NCI-H2227 (cell line): ENCODE results near the gene PTPN1.
"Not testable (repeated sequence)": the region's sequence is repeated elsewhere in the genome, so short reads cannot be mapped to it uniquely, and the experiment has no call there.

Source experiments
- DNase-seq: peaks from one replicate; lab custom pipeline; 2025; ENCODE audit not compliant: unreplicated experiment; lab: John Stamatoyannopoulos, UW

The PTPN1 gene

DNA sequence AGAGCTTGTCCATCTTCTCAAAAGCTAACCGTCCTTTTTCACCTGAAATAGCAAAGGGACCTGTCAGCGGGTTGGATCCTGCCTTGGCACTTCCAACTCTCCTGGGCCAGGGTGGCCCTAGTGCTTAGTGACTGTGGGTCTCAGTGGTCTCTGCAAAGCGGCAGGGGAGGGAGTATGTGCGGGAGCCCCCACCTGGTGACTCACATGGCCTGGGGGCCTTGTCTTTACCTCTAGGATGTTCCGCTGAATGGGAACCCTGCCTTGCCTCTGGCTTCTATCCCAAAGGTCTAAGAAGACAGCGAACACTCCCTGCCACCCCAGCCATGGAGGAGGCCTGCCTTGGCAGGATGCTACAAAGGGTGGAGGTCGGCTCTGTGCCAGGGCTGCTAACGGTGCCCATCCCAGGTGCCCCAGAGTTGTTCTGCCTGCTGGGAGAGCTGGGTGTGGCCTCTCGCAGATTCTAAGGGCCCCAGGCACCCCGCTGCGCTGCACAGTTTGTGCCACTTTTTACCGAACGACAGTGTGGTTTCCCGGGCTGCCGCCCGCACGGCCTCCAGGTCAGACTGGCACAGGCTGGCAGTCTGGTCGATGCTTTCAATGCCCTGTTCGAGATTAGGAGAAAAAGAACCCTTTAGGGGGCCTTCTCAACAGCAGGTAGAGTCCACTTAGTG, 77.2 kb downstream of the PTPN1 start:
- no peak for DNase-seq

- DNase-seq = peak; percentile 67
Observed at GRCh38 chr20:50588034-50588736, 78.0 kb downstream of the PTPN1 start.

GRCh38 chr20:50589548-50590347, 79.6 kb downstream of the PTPN1 start:
- DNase-seq = no peak

- no peak for DNase-seq
Observed at GRCh38 chr20:50590348-50590664, 80.1 kb downstream of the PTPN1 start.

DNA sequence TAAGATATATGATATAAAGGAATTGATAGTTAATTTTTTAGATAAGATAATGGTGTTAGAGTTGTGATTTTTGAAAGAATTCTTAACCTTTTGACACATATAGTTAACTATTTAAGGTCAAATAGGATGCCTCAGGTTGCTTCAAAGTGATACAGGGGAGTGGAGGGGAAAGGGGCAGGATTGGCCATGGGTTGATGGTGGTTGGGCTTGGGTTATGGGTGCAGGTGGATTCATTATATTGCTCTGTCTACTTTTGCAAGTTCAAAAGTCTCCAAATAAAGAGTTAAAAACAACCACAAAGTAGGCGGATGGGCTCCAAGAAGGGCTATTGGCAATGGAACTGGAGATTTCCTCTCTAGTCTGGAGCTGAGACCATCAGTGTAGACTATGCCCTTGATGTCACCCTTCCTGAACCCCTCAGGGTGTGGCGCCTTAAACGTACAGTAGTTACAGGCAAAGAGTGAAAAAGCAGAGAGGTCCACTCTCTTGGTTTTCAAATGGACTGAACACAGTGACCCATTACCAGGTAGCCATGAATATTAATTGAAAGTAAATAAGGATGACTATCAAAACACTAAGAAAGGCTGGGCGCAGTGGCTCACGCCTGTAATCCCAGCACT, 81.2 kb downstream of the PTPN1 start:
- no peak for DNase-seq

DNA sequence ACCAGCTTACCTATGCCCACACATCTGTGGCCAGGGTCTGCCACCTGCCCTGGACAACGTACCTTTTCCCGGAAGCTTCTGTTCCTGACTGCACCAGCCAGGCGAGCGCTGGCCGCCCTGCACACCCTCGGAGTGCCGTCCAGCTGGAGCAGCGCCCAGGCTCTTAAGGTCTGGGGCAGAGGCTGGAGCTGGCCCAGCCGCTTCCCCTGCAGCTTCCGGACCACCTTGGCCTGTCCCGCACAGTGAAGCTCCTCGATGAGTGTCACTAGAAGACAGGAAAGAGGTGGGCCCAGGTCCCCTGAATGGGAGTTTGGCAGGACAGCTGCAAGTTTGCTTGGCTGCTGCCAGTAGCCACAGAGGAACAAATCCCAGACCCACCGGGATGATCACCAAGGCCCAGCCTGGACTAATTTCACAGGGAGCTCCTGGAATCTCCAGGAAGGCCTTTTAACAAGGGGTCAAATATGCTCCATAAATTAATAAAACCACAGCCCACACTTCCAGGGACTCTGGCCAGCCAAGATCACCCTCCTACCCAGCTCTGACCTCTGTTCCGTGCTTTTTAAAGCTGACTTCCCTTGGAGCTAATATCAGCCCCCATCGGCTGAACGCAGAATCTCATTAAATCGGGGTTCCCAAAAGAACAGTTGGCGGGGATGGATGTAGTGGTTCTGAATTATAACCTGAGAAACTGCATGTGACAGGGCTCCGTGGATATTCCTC, 82.3 kb downstream of the PTPN1 start:
- no peak for DNase-seq

DNA sequence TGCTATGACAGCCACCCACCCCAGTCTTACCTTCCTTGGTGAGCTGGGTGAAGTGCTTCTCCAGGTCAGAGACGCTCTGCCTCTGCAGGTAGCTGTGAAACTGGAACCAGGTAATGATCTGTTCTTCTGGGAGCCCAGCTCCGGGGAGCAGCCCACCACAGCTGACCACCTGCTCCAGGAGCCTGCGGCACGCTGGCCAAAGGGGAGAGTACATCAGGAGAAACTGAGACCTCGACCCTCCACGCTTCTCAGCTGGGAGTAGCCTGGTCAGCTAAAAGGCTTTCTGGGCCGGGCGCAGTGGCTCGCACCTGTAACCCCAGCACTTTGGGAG, 82.8 kb downstream of the PTPN1 start:
- no peak for DNase-seq

GRCh38 chr20:50594231-50594590, 84.0 kb downstream of the PTPN1 start:
- DNase-seq = no peak

DNA sequence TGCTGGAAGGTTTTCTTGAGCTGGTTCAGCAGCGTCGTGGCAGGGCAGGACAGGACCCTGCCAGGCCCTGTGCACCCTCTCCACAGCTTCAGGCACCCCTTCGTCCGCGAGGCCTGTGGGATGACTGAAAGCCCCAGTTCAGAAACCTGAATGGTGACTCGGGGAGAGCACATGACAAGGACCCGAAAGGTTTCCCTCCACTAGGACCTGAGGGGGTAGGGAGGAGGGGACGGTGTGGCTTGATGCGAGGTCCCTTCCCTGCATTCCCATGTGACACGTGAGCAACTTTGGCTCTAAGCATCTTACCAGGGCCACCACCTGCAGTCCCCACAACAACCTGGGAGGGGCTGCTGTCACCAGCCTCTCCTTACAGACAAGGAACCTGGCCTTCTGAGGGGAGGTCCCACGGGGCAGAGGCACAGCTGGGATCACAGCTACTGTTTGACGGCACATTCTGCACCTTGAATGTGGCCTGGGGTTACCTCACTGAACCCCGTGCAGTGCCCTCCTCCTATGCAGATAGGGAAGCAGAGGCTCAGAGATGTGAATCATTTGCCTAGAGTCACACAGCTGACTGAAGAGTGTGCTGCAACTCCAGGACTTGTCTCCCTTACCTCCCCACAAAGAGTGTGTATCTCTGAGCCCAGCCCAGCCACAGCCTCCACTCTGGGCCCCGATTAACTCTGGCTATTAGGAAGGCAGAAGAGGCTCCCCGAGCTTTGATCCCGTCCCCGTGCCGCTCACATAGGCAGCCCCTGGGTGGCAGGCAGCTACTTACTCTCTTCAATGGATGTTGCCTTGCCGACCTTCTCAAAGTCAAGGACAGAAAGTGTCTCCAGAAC, 84.6 kb downstream of the PTPN1 start:
- DNase-seq = no peak

- DNase-seq = no peak
Observed at GRCh38 chr20:50595433-50595895, 85.3 kb downstream of the PTPN1 start.

DNA sequence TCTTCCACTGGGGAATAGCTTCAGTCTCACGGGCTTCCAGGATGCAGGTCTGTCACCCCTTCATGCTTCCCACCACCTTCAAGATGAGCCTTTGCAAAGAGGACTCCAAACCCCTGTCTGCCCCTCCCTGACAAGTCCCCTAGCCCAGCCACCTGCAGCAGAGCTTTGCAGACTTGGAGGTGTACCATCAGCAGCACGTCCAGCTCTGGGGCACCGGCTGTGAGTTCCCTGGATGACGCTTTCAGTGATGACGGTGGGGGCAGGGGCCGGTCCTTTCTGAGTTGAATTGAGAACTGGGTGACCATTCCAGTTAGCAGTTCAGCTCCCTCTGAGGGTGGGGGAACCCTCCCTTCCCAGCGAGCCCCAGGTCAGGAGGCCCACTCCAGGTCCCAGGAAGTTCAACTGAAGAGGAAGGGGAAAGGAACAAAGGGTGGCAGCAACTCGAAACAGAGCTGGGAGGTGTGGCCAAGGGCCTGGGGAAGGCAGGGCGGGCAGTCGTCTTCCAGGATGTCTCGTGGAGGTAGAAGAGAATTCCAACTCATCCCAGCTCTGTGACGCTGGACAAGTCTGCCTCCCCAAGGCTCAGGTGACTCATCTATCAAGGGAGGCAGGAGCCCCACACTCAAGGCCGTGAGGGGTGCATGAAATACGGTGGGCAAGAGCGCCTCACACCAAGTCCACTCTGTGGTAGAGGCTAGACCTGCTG, 86.0 kb downstream of the PTPN1 start:
- peak; percentile 24 for DNase-seq

DNA sequence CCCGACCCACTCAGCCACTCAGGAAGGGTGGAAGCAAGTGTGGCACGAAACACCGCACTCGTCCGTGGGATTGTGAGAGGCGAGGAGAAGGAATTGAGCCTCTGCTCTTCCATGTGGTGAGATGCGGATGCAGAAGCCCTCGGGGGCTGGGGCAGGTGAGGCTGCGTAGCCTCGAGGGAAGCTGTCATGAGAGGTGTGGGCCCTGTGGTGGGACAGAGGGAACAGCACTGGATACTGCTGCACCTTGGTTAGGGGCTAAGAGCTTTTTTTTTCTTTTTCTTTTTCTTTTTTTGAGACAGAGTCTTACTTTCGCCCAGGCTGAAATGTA, 86.5 kb downstream of the PTPN1 start:
- DNase-seq = no peak

- DNase-seq = no peak
Observed at GRCh38 chr20:50597406-50597969, 87.3 kb downstream of the PTPN1 start.

GRCh38 chr20:50598074-50598473, 87.9 kb downstream of the PTPN1 start:
- DNase-seq = no peak

- not testable (repeated sequence) for DNase-seq
Observed at GRCh38 chr20:50598768-50599167, 88.6 kb downstream of the PTPN1 start.

- DNase-seq = no peak
Observed at GRCh38 chr20:50600281-50600895, 90.2 kb downstream of the PTPN1 start.

DNA sequence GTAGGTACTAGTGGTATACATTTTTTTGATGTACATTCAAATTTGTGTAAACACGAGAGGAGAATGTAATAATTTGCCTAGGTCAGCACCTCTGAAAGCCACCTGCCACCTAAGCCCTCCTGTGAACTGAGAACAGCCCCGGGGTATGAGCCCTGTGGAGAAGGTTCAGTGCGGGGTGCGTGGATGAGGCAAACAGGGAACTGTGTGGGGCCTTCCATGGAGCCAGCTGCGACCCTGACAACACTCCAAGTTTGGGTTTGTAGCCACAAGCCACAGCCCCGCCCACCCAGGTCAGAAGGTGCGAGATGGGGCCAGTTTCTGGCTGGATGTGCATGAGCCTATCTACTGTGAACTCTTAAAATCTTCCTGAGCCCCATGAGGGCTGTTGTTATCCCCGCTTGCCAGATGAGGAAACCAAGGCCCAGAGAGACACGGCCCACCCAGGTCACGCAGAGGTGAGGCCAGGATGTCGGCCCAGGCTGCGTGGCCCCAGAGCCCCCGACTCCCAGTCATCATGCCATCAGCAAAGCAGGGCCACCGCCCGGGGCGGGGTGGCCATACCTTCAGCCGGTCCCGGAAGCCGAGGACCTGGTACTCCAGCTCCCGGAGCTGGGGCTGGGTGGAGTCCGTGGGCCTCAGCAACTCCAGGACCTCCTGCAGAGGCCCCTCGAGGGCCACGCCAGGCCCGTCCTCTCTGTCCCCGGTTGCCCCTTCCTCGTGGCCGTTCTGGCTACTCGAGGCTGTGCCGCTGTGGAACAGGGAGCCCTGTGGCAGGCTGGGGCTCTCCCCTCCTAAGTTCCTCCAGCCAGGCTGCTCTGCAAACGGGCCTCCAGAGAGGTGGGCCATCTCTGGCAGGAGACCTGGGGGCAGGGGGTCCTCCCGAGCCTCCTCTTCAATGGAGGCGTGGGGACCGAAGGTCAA, 91.6 kb downstream of the PTPN1 start:
- DNase-seq = no peak
